Heart left ventricle (tissue), 16 donors: Measurements from ENCODE around the gene RAB3GAP2. TPM values are rescaled to one million over a fixed set of nuclear protein-coding genes. Genes with fewer than 3 reads are reported as not detected.
"Not testable (repeated sequence)": the region's sequence is repeated elsewhere in the genome, so short reads cannot be mapped to it uniquely, and the experiment has no call there.

Experiments used
- ATAC-seq, 4 donors: fragments of 200-7000 bp; cut with Tn5 transposase; one replicate each; pipeline ENCODE4 v1.9.1; 2020 to 2022; ENCODE audit warnings: moderate library complexity in 4 of 4, mild to moderate bottlenecking in 3 of 4, moderate number of reproducible peaks in 1 of 4
- DNase-seq, 5 donors: peaks; one replicate each; pipeline ENCODE4 v3.0.0-alpha.2; 2020
- H3K27ac ChIP-seq, 12 donors: fragments of 200-600 bp; sonication (generic) in 4 of 12; one replicate each; pipeline versions ENCODE4 v1.5.0 to v1.8.0; 2016 to 2022; ENCODE audit warnings: mild to moderate bottlenecking in 2 of 12
- H3K27me3 ChIP-seq, 9 donors: fragments of 200-600 bp; sonication (generic) in 2 of 9; one replicate each; pipeline versions ENCODE4 v1.5.1 to v1.8.0; 2016 to 2022; ENCODE audit warnings: mild to moderate bottlenecking in 3 of 9
- H3K36me3 ChIP-seq, 9 donors: fragments of 200-600 bp; sonication (generic) in 2 of 9; one replicate each; pipeline versions ENCODE4 v1.5.0 to v1.8.0; 2018 to 2022; ENCODE audit warnings: mild to moderate bottlenecking in 2 of 9
- H3K4me1 ChIP-seq, 12 donors: fragments of 200-600 bp; sonication (generic) in 4 of 12; one replicate each; pipeline versions ENCODE4 v1.5.0 to v1.8.0; 2016 to 2022; ENCODE audit warnings: mild to moderate bottlenecking in 3 of 12
- H3K4me3 ChIP-seq, 12 donors: fragments of 200-600 bp; sonication (generic) in 4 of 12; one replicate each; pipeline versions ENCODE4 v1.5.0 to v1.8.0; 2017 to 2022; ENCODE audit warnings: mild to moderate bottlenecking in 9 of 12, moderate library complexity in 4 of 12
- H3K9me3 ChIP-seq, 12 donors: fragments of 200-600 bp; sonication (generic) in 4 of 12; one replicate each; pipeline versions ENCODE4 v1.5.0 to v1.8.0; 2016 to 2022; ENCODE audit warnings: mild to moderate bottlenecking in 1 of 12
- CTCF ChIP-seq, 12 donors: fragments of 200-600 bp; sonication (generic) in 4 of 12; IDR thresholded peaks; one replicate each; pipeline versions ENCODE4 v1.5.0 to v1.8.0; 2018 to 2022; ENCODE audit warnings: antibody characterized with exemption in 12 of 12, mild to moderate bottlenecking in 5 of 12
- POLR2A ChIP-seq, 2 donors: fragments of 450-650 bp; IDR thresholded peaks; one replicate each; pipeline ENCODE4 v1.6.1; 2017; ENCODE audit warnings: antibody characterized with exemption in 2 of 2, mild to moderate bottlenecking in 2 of 2, moderate library complexity in 2 of 2
- WGBS, 4 donors: extraction: QIAGEN DNeasy Blood & Tissue Kit in 2 of 4; methylation state at CpG; one replicate each; pipeline versions ENCODE4 v1.1.5 to v1.1.7; 2013 to 2018; 5-methylcytosine and 5-hydroxymethylcytosine counted together
- intact Hi-C, 10 donors: fragments of 100-400 bp; cut with DNase I; formaldehyde crosslinking; loops; one replicate each; pipeline versions ENCODE4 v1.11.1 to v1.14.2; 2022
- polyA plus RNA-seq, 2 donors: library from polyadenylated mRNA; stranded (reverse); fragments of 200-250 nt; gene quantifications; one replicate each; pipeline ENCODE4 v1.2.3, GENCODE V29; 2013
- total RNA-seq, 9 donors: library from RNA; depleted of rRNA in 2 of 9; stranded (reverse); fragments of >200 nt in 2 of 9; fragmentation: NEBNext Ultra II Directional in 3 of 9; extraction: Animal tissue kit (Norgen Biotek cat#: 25700) in 3 of 9; gene quantifications; one replicate each; pipeline versions ENCODE4 v1.1.0 to v1.2.4, GENCODE V29; 2016 to 2023
- donor health status: ischemic (EF 13 %, LVEDD 7.1; RV severe dilation, severe dysfunction).
- donor health status: healthy with polysubstance abuse.
- donor health status: DM: no; HTN: yes; CAD: no.
- donor health status: DM: no; HTN: no; CAD: no.
- donor health status: ischemic (EF 25% LVEDD 6.9; RV normal size, moderate dysfunction).
- donor health status: ischemic (EF 25% LVEDD 5.7; RV mildly dilated, moderate dysfunction).
- donor health status: healthy.
- donor health status: DM: yes; HTN: yes; CAD: no.
- donor health status: ischemic (EF 35%, LVEDD 5.7; RV mildly dilated, moderate dysfunction).
- donor health status: nonischemic (EF 11% LVEDD 7.7; RV severe dilation, severe dysfunction).
- donor health status: DM: yes; HTN: yes; CAD: no.
- donor health status: PGD.
- donor health status: ischemic (EF 29% LVEDD 5.4; RV normal size, mild dysfunction).
- donor health status: nonischemic (EF 23%, LVEDD 6.1; RV moderate dilation, normal function).

RAB3GAP2 gene
- total and polyA plus RNA-seq, 11 donors, result 6.5 to 39.3 (median 24.7) TPM

GRCh38 chr1:220222939-220223338 is 49.3 kb downstream of the RAB3GAP2 start:
- no peak for DNase-seq
- H3K27me3 ChIP-seq, result no peaks in the 10 kb centered on the region
- intact Hi-C loops, result loop anchor here in 1 of 10 donors (10.0 kb wide), 1 partner anchor 552 kb away; no protein-coding TSS in a partner anchor
- no peak overlapping the region for H3K4me3 ChIP-seq
- no peak overlapping the region for H3K27ac ChIP-seq
- H3K36me3 ChIP-seq, result peaks cover 0 to 5% (median 0%) of the 10 kb centered on the region in 9 donors
- H3K4me1 ChIP-seq, result peaks cover 0 to 31% (median 14%) of the 10 kb centered on the region in 12 donors
- TF ChIP-seq CTCF (IDR thresholded peaks at IDR 0.05) (no peak), POLR2A (IDR thresholded peaks at IDR 0.05) (no peak)
- 88 to 95% (median 93%) methylated on average over 3 of the region's 3 CpGs for WGBS, 4 donors
- ATAC-seq, result no peak
- no peaks in the 10 kb centered on the region for H3K9me3 ChIP-seq

DNA sequence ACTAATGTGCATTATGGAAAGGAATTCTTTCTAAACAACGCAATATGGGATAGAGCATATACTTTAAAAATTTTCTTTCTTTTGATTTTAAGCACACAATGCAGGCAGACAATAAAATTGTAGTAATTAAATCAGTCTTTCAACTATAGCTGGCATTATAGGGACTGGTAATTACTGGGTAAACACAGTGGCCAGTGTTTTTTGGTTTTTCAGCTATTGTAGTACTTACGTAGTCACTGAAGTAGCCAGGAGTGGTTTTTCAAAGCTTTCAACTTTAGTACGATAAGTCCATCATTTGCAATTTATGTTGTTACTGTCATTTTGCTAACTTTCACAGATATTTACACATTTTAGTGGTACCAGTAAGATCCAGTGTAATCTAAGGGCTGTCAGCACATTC is 50.6 kb downstream of the RAB3GAP2 start:
- ATAC-seq (no peak), DNase-seq (no peak)
- intact Hi-C loops, result loop anchor here in 1 of 10 donors (10.0 kb wide), 1 partner anchor 553 kb away; no protein-coding TSS in a partner anchor
- WGBS, 4 donors, result 90 to 95% (median 92%) methylated on average over 3 of the region's 3 CpGs
- Histone ChIP-seq H3K4me3 (no peak overlapping the region), H3K9me3 (no peaks in the 10 kb centered on the region), H3K27me3 (no peaks in the 10 kb centered on the region), H3K27ac (no peak overlapping the region), H3K4me1 (peaks cover 0 to 21% (median 7%) of the 10 kb centered on the region in 12 donors), H3K36me3 (no peaks in the 10 kb centered on the region)
- TF ChIP-seq CTCF (IDR thresholded peaks at IDR 0.05) (no peak), POLR2A (IDR thresholded peaks at IDR 0.05) (no peak)

GRCh38 chr1:220221269-220221668 is 51.0 kb downstream of the RAB3GAP2 start:
- Histone ChIP-seq H3K9me3 (no peaks in the 10 kb centered on the region), H3K27me3 (no peaks in the 10 kb centered on the region), H3K4me3 (no peak overlapping the region), H3K27ac (no peak overlapping the region), H3K4me1 (peaks cover 0 to 17% (median 6%) of the 10 kb centered on the region in 12 donors), H3K36me3 (no peaks in the 10 kb centered on the region)
- intact Hi-C loops, result loop anchor here in 1 of 10 donors (10.0 kb wide), 1 partner anchor 554 kb away; no protein-coding TSS in a partner anchor
- WGBS, 4 donors, result 75 to 87% (median 81%) methylated on average over 1 of the region's 1 CpG
- ATAC-seq (no peak), DNase-seq (no peak)
- TF ChIP-seq CTCF (IDR thresholded peaks at IDR 0.05), result no peak
- TF ChIP-seq POLR2A (IDR thresholded peaks at IDR 0.05), result no peak

DNA sequence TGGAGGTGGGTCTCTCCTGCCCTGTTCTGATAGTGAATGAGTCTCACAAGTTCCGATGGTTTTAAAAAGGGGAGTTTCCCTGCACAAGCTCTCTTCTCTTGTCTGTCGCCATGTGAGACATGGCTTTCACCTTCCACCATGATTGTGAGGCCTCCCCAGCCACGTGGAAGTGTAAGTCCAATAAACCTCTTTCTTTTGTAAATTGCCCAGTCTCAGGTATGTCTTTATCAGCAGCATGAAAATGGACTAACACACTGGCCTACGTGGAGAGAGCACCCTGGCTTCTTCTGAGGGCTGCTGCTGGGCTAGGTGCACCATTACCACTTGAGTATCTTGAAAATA is 51.6 kb downstream of the RAB3GAP2 start:
- peaks cover 0 to 15% (median 6%) of the 10 kb centered on the region in 12 donors for H3K4me1 ChIP-seq
- WGBS, 4 donors, result 87 to 90% (median 90%) methylated on average over 4 of the region's 4 CpGs
- H3K27ac ChIP-seq, H3K9me3 ChIP-seq, H3K27me3 ChIP-seq, H3K4me3 ChIP-seq, ATAC-seq, H3K36me3 ChIP-seq, DNase-seq: not testable (repeated sequence)
- intact Hi-C loops, result loop anchor here in 1 of 10 donors (10.0 kb wide), 1 partner anchor 554 kb away; no protein-coding TSS in a partner anchor
